Measurements from ENCODE around the gene BRMS1L. TPM values are rescaled to one million over a fixed set of nuclear protein-coding genes. Genes with fewer than 3 reads are reported as not detected.
"Not testable (repeated sequence)": the region's sequence is repeated elsewhere in the genome, so short reads cannot be mapped to it uniquely, and the experiment has no call there.

BRMS1L gene
- total RNA-seq: 6.7 TPM

- Histone ChIP-seq H3K9me3 (ENCODE audit: low read depth, low read length) (no peaks in the 10 kb centered on the region), H3K4me3 (ENCODE audit: low read length) (peak within 1 kb of the TSS; percentile 98), H3K4me1 (ENCODE audit: insufficient read depth, low read length) (peaks cover 4% of the 10 kb centered on the region), H3K27me3 (ENCODE audit: insufficient read depth, low read length) (no peaks in the 10 kb centered on the region)
These were observed at the start of gene BRMS1L for GRCh38 chr14:35826218-35826951. BRMS1L (plus strand) TSS chr14:35826338; CDS start chr14:35826517, 179 bp downstream.

- H3K4me3 ChIP-seq (ENCODE audit: low read length): no peak overlapping the region
These were observed 49.3 kb upstream of the BRMS1L start for GRCh38 chr14:35776823-35777222.

GRCh38 chr14:35777550-35777949 lies 48.6 kb upstream of the BRMS1L start:
- not testable (repeated sequence) for H3K27me3 ChIP-seq (ENCODE audit: insufficient read depth, low read length); H3K4me1 ChIP-seq (ENCODE audit: insufficient read depth, low read length); H3K4me3 ChIP-seq (ENCODE audit: low read length)
- peaks cover 21% of the 10 kb centered on the region for H3K9me3 ChIP-seq (ENCODE audit: low read depth, low read length)

More at GRCh38 chr14:35776823-35777222, 49.3 kb upstream of the BRMS1L start:
- Histone ChIP-seq H3K27me3 (ENCODE audit: insufficient read depth, low read length) (no peaks in the 10 kb centered on the region), H3K4me1 (ENCODE audit: insufficient read depth, low read length) (no peaks in the 10 kb centered on the region), H3K9me3 (ENCODE audit: low read depth, low read length) (peaks cover 18% of the 10 kb centered on the region)

GRCh38 chr14:35779368-35779767 lies 46.8 kb upstream of the BRMS1L start:
- H3K9me3 ChIP-seq (ENCODE audit: low read depth, low read length): peaks cover 21% of the 10 kb centered on the region

GRCh38 chr14:35783699-35784098 lies 42.4 kb upstream of the BRMS1L start:
- Histone ChIP-seq H3K4me3 (ENCODE audit: low read length) (no peak overlapping the region), H3K4me1 (ENCODE audit: insufficient read depth, low read length) (no peaks in the 10 kb centered on the region), H3K9me3 (ENCODE audit: low read depth, low read length) (peaks cover 21% of the 10 kb centered on the region), H3K27me3 (ENCODE audit: insufficient read depth, low read length) (no peaks in the 10 kb centered on the region)

More at GRCh38 chr14:35779368-35779767, 46.8 kb upstream of the BRMS1L start:
- H3K4me1 ChIP-seq (ENCODE audit: insufficient read depth, low read length): no peaks in the 10 kb centered on the region
- no peaks in the 10 kb centered on the region for H3K27me3 ChIP-seq (ENCODE audit: insufficient read depth, low read length)
- H3K4me3 ChIP-seq (ENCODE audit: low read length): no peak overlapping the region

GRCh38 chr14:35786856-35787255 lies 39.3 kb upstream of the BRMS1L start:
- no peak overlapping the region for H3K4me3 ChIP-seq (ENCODE audit: low read length)
- peaks cover 2% of the 10 kb centered on the region for H3K9me3 ChIP-seq (ENCODE audit: low read depth, low read length)
- no peaks in the 10 kb centered on the region for H3K27me3 ChIP-seq (ENCODE audit: insufficient read depth, low read length)
- H3K4me1 ChIP-seq (ENCODE audit: insufficient read depth, low read length): no peaks in the 10 kb centered on the region

GRCh38 chr14:35789651-35790050 lies 36.5 kb upstream of the BRMS1L start:
- no peak overlapping the region for H3K4me3 ChIP-seq (ENCODE audit: low read length)
- H3K27me3 ChIP-seq (ENCODE audit: insufficient read depth, low read length): no peaks in the 10 kb centered on the region
- H3K9me3 ChIP-seq (ENCODE audit: low read depth, low read length): no peaks in the 10 kb centered on the region
- H3K4me1 ChIP-seq (ENCODE audit: insufficient read depth, low read length): no peaks in the 10 kb centered on the region

GRCh38 chr14:35797796-35798195 lies 28.3 kb upstream of the BRMS1L start:
- no peak overlapping the region for H3K4me3 ChIP-seq (ENCODE audit: low read length)
- no peaks in the 10 kb centered on the region for H3K27me3 ChIP-seq (ENCODE audit: insufficient read depth, low read length)
- H3K4me1 ChIP-seq (ENCODE audit: insufficient read depth, low read length): no peaks in the 10 kb centered on the region
- H3K9me3 ChIP-seq (ENCODE audit: low read depth, low read length): no peaks in the 10 kb centered on the region

DNA sequence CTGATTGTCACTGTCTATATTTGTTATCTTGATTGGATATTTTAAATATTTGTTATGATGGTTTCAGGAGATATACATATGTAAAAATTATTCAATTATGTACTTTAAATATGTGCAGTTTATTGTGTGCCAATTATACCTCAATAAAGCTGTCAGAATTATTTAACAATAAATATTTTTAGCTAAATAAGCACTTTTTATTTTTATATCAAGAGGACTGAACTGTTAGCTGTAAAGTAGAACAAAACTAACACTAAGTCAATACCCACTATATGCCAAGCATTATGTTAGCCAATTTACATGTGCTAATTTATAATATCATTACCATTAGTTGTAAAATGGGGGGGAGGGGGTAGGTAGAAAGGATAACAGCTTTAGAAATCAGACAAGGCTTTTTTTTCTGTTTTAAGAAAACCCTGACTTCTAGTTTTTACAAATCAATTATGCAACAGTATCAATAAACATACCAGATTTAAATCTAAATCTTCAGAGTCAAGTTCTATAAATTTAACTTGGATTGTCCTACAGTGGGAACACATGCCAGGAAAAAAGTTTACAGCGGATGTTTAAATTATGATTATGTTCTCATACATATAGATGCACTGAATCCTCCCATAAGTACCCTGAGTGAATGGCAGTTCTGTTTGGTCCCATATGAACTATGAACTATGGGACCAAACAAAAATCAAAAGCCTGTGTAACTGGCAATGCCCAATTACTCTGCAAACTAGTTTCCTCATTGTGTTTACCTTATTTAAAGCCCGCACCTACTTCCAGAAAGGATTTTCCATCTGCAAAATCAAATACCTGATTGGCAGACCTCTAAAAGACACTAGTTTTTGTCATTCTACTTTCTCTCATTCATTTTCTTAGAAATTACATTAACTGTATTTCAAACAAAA lies 19.9 kb upstream of the BRMS1L start:
- Histone ChIP-seq H3K9me3 (ENCODE audit: low read depth, low read length) (no peaks in the 10 kb centered on the region), H3K27me3 (ENCODE audit: insufficient read depth, low read length) (no peaks in the 10 kb centered on the region), H3K4me3 (ENCODE audit: low read length) (no peak overlapping the region), H3K4me1 (ENCODE audit: insufficient read depth, low read length) (peaks cover 16% of the 10 kb centered on the region)

- H3K4me3 ChIP-seq (ENCODE audit: low read length): no peak overlapping the region
These were observed 18.8 kb upstream of the BRMS1L start for GRCh38 chr14:35807131-35807961.

DNA sequence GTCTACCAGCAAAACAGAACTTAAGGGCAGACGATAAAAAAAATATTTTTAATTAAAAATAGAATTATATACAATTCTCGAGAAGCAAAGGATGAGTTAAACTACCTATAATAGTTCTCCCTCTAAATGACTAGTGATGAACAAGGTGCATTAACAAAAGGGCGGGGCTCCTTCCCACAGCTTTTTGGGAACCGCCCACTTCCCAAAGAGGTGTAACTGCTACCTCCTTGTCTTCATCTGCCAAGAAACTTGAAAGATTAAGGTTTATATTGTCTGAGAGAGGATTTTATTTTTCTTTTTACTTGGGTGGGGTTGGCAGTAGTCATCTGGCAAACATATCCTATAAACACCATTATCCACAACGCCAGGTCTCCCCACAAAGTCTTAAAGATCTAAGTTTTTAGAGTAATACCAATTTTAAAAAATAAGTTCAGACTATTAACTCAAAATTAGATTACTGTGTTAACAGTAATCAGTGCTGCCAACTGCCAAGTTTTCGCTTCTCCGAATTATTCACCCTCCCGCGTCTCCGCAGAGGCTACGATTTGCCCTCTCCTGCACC lies 18.0 kb upstream of the BRMS1L start:
- H3K27me3 ChIP-seq (ENCODE audit: insufficient read depth, low read length): no peaks in the 10 kb centered on the region
- peaks cover 16% of the 10 kb centered on the region for H3K4me1 ChIP-seq (ENCODE audit: insufficient read depth, low read length)
- H3K9me3 ChIP-seq (ENCODE audit: low read depth, low read length): no peaks in the 10 kb centered on the region
- peak overlapping the region; percentile 65 for H3K4me3 ChIP-seq (ENCODE audit: low read length)

More at GRCh38 chr14:35807131-35807961, 18.8 kb upstream of the BRMS1L start:
- no peaks in the 10 kb centered on the region for H3K9me3 ChIP-seq (ENCODE audit: low read depth, low read length)
- H3K27me3 ChIP-seq (ENCODE audit: insufficient read depth, low read length): no peaks in the 10 kb centered on the region
- peaks cover 16% of the 10 kb centered on the region for H3K4me1 ChIP-seq (ENCODE audit: insufficient read depth, low read length)

DNA sequence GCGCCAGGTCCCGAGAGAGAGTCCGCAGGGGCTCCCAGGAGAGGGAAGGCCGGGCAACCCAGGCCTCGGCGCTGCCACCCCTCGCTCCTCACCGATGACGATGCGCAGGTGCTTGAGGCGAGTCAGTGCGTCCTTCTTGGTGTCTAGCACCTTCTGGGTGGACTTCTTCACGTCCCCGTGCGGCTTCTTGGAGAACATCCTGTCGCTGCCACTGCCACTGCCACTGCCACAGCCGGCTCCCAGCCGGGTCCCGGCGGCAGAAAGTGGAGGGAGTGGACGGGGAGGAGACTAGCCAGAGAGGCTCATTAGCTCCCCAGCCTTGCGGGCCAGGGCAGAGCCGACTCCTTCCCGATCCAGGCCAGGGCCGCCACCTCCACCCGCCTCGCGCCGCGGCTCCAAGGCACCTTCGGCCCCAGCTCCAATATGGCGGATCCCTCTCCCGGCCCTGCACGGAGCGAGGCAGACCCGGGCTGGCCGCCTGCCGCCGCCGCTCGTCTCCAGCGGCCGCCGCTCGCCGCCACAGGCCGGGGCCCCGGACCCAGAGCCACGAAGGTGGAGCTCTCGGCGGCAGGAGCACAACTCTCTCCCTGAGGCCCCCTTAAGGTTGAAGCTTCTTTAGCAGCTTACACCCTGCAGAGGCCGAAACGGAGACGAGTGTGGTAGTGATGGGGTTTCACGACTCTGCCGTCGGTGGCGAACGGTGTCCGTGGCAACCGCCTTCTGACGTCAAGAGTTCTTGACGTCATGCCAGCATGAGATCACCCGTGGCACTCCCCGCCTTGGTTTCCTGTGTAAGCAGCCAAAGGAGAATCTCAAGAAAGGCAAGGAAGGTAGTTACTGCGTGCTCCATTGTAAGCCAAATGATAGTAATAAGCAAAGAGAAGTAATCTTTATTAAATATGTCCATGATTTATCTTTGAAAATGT lies 17.2 kb upstream of the BRMS1L start, which contains the start of gene RALGAPA1:
RALGAPA1 (minus strand) TSS at position 658 of the 926 bp plus-strand sequence; CDS start at position 198, 460 bp downstream.
- not testable (repeated sequence) for H3K27me3 ChIP-seq (ENCODE audit: insufficient read depth, low read length); H3K9me3 ChIP-seq (ENCODE audit: low read depth, low read length)
- Histone ChIP-seq H3K4me3 (ENCODE audit: low read length) (peak within 1 kb of the TSS; percentile 65), H3K4me1 (ENCODE audit: insufficient read depth, low read length) (peaks cover 16% of the 10 kb centered on the region)

GRCh38 chr14:35809597-35809996 lies 16.5 kb upstream of the BRMS1L start:
- no peaks in the 10 kb centered on the region for H3K9me3 ChIP-seq (ENCODE audit: low read depth, low read length)
- H3K4me3 ChIP-seq (ENCODE audit: low read length): no peak overlapping the region
- peaks cover 16% of the 10 kb centered on the region for H3K4me1 ChIP-seq (ENCODE audit: insufficient read depth, low read length)
- H3K27me3 ChIP-seq (ENCODE audit: insufficient read depth, low read length): no peaks in the 10 kb centered on the region

All from mononuclear cell (primary cell).